OCI-LY1 (cell line): Measurements from ENCODE around the gene CLRN2.

ENCODE experiments used
- H2AFZ ChIP-seq: fragments of 200-600 bp; sonication (generic), shearing (Covaris generic); 2 replicates; pipeline ENCODE4 v1.6.0; 2014; ENCODE audit warnings: antibody characterized with exemption, mild to moderate bottlenecking, low read length
- H3F3A ChIP-seq: fragments of 200-600 bp; sonication (generic), shearing (Covaris generic); 2 replicates; pipeline ENCODE4 v1.6.0; 2014; ENCODE audit warnings: mild to moderate bottlenecking, antibody characterized with exemption, low read length, moderate library complexity; ENCODE audit not compliant: insufficient read depth
- H3K27ac ChIP-seq: fragments of 200-600 bp; sonication (generic); 2 replicates; pipeline ENCODE4 v1.5.1; 2014; ENCODE audit warnings: low read length, mixed run types, mild to moderate bottlenecking, low read depth; ENCODE audit not compliant: poor library complexity, severe bottlenecking
- H3K27me3 ChIP-seq: fragments of 200-600 bp; sonication (generic); 2 replicates; pipeline ENCODE4 v1.6.0; 2014; ENCODE audit warnings: antibody characterized with exemption, mild to moderate bottlenecking, low read length, moderate library complexity; ENCODE audit not compliant: insufficient read depth
- H3K36me3 ChIP-seq: fragments of 200-600 bp; sonication (generic); 2 replicates; pipeline ENCODE4 v1.6.1; 2014; ENCODE audit warnings: mild to moderate bottlenecking, antibody characterized with exemption, low read length, moderate library complexity, mixed read lengths; ENCODE audit not compliant: insufficient read depth
- H3K4me1 ChIP-seq: fragments of 200-600 bp; sonication (generic); 2 replicates; pipeline ENCODE4 v1.5.1; 2014; ENCODE audit warnings: mild to moderate bottlenecking, low read length, moderate library complexity; ENCODE audit not compliant: insufficient read depth, severe bottlenecking
- H3K4me2 ChIP-seq: fragments of 200-600 bp; sonication (generic), shearing (Covaris generic); 2 replicates; pipeline ENCODE4 v1.6.1; 2014; ENCODE audit warnings: low read length
- H3K4me3 ChIP-seq: fragments of 200-600 bp; sonication (generic); 2 replicates; pipeline ENCODE4 v1.5.1; 2014; ENCODE audit warnings: low read length, low read depth, mild to moderate bottlenecking, mixed read lengths; ENCODE audit not compliant: poor library complexity, severe bottlenecking
- H3K79me2 ChIP-seq: fragments of 200-600 bp; shearing (Covaris generic); 2 replicates; pipeline ENCODE4 v1.6.1; 2016; ENCODE audit warnings: mixed run types, low read length, mixed read lengths; ENCODE audit not compliant: insufficient read depth
- H3K9ac ChIP-seq: fragments of 200-600 bp; sonication (generic), shearing (Covaris generic); 2 replicates; pipeline ENCODE4 v1.6.1; 2014; ENCODE audit warnings: mild to moderate bottlenecking, low read length, mixed read lengths
- H3K9me2 ChIP-seq: fragments of 200-600 bp; sonication (generic), shearing (Covaris generic); 2 replicates; pipeline ENCODE4 v1.6.1; 2014; ENCODE audit warnings: low read depth, mild to moderate bottlenecking, low read length, mixed read lengths
- H3K9me3 ChIP-seq: fragments of 200-600 bp; shearing (Covaris generic); 2 replicates; pipeline ENCODE4 v1.6.1; 2014; ENCODE audit warnings: low read length, mixed read lengths
- H4K20me1 ChIP-seq: fragments of 200-600 bp; sonication (generic), shearing (Covaris generic); 2 replicates; pipeline ENCODE4 v1.6.0; 2016; ENCODE audit warnings: mild to moderate bottlenecking, low read length; ENCODE audit not compliant: insufficient read depth
- EZH2 ChIP-seq: fragments of 200-600 bp; sonication (generic), shearing (Covaris generic); IDR thresholded peaks from 2 replicates; pipeline ENCODE4 v1.8.0; 2017; ENCODE audit warnings: borderline replicate concordance, mixed run types, mild to moderate bottlenecking, antibody characterized with exemption, low read length, moderate library complexity, mixed read lengths
- TF ChIP-seq, protein P1 (sequence below): fragments of 200-600 bp; sonication (generic), shearing (Covaris generic); IDR thresholded peaks from 2 replicates; pipeline ENCODE4 v1.5.1; 2017; ENCODE audit warnings: mild to moderate bottlenecking, antibody characterized with exemption, low read length, moderate library complexity, mixed read lengths

CLRN2 gene

DNA sequence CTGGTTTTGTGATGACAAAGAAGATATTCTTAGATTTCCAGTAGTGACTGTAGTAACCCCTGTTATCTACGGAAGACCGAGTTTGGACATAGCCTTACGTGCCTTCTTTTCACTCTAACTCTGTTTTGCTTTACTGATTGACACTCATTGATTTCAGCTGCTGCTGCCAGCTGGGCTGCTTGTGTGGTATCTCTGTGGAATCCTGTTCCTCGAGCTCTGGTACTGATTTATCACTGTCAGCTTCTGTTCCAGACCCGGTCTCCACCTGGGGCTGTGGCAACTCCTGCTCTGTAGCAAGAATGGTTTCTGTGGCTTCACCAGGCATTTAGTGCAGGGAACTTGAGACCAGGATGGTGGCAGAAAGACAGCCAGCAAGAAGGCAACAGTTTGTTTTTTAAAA, 37.5 kb downstream of the CLRN2 start:
- Histone ChIP-seq H3F3A (no peaks in the 10 kb centered on the region), H3K9me3 (no peaks in the 10 kb centered on the region), H3K9ac (no peak overlapping the region), H3K27ac (no peak overlapping the region), H3K4me1 (no peaks in the 10 kb centered on the region), H3K9me2 (no peaks in the 10 kb centered on the region), H2AFZ (no peak overlapping the region), H3K27me3 (no peaks in the 10 kb centered on the region), H4K20me1 (no peaks in the 10 kb centered on the region), H3K4me3 (no peak overlapping the region), H3K79me2 (no peaks in the 10 kb centered on the region), H3K4me2 (no peak overlapping the region), H3K36me3 (no peaks in the 10 kb centered on the region)
- TF ChIP-seq, protein P1, sequence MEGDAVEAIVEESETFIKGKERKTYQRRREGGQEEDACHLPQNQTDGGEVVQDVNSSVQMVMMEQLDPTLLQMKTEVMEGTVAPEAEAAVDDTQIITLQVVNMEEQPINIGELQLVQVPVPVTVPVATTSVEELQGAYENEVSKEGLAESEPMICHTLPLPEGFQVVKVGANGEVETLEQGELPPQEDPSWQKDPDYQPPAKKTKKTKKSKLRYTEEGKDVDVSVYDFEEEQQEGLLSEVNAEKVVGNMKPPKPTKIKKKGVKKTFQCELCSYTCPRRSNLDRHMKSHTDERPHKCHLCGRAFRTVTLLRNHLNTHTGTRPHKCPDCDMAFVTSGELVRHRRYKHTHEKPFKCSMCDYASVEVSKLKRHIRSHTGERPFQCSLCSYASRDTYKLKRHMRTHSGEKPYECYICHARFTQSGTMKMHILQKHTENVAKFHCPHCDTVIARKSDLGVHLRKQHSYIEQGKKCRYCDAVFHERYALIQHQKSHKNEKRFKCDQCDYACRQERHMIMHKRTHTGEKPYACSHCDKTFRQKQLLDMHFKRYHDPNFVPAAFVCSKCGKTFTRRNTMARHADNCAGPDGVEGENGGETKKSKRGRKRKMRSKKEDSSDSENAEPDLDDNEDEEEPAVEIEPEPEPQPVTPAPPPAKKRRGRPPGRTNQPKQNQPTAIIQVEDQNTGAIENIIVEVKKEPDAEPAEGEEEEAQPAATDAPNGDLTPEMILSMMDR, result no peak
- TF ChIP-seq EZH2, result no peak

DNA sequence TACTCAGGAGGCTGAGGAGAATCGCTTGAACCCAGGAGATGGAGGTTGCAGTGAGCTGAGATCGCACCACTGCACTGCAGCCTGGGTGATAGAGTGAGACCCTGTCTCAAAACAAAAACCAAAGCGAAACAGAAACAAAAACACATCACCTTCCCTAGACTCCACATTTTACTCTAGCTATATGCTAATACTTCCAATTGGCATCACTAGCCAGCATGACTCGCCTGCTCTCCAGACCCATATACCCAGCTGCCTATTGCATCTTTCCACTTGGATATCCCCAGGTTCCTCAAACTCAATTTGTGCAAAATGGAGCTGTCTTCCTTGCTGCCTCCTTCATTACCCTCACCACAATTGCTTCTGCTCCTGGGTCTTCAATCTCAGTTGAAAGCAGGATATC, 39.6 kb downstream of the CLRN2 start:
- TF ChIP-seq, protein P1, result no peak
- no peak for TF ChIP-seq EZH2
- Histone ChIP-seq H3K27me3 (no peaks in the 10 kb centered on the region), H3K9me3 (no peaks in the 10 kb centered on the region), H3K36me3 (no peaks in the 10 kb centered on the region), H3K9ac (no peak overlapping the region), H3K4me3 (no peak overlapping the region), H4K20me1 (no peaks in the 10 kb centered on the region), H3F3A (no peaks in the 10 kb centered on the region), H3K9me2 (no peaks in the 10 kb centered on the region), H3K4me2 (no peak overlapping the region), H3K27ac (no peak overlapping the region), H3K79me2 (no peaks in the 10 kb centered on the region), H3K4me1 (no peaks in the 10 kb centered on the region), H2AFZ (no peak overlapping the region)

DNA sequence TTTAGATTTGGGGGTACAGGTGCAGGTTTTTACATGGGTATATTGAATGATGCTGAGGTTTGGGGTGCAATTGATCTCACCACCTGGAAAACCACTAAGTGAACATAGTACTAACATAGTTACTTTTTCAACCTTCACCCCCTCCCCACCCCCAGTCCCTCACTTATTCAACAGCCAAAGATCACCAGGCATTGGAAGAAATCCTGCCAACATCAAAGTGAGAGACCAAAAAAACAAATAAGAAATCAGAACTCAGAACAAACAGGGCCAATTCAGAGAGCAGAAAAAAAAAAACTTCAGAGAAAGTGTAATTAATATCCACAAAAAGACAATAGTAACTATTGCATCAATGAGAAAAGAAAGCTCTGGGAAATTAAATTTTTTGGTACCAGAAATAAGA, 41.5 kb downstream of the CLRN2 start:
- no peaks in the 10 kb centered on the region for H3F3A ChIP-seq
- H4K20me1 ChIP-seq, result no peaks in the 10 kb centered on the region
- H3K9ac ChIP-seq, result no peak overlapping the region
- H3K79me2 ChIP-seq, result no peaks in the 10 kb centered on the region
- no peaks in the 10 kb centered on the region for H3K9me2 ChIP-seq
- no peak overlapping the region for H3K4me2 ChIP-seq
- no peak overlapping the region for H3K4me3 ChIP-seq
- H2AFZ ChIP-seq, result no peak overlapping the region
- TF ChIP-seq, protein P1, result no peak
- TF ChIP-seq EZH2, result no peak
- H3K36me3 ChIP-seq, result no peaks in the 10 kb centered on the region
- no peaks in the 10 kb centered on the region for H3K9me3 ChIP-seq
- no peaks in the 10 kb centered on the region for H3K4me1 ChIP-seq
- H3K27ac ChIP-seq, result no peak overlapping the region
- H3K27me3 ChIP-seq, result no peaks in the 10 kb centered on the region
